Activated CD4-positive, alpha-beta T cell treated with anti-CD3 and anti-CD28 coated beads, Interleukin-2, amount 10 ng/mL, durations not matched to agents 24 days and 14 days (primary cell): ENCODE measurements around the gene LYRM1. TPM values are rescaled to one million over a fixed set of nuclear protein-coding genes. Genes with fewer than 3 reads are reported as not detected.

Source experiments
- DNase-seq: peaks from one replicate; pipeline ENCODE4 v3.0.0; 2022
- H3K27ac Mint-ChIP-seq: one replicate; pipeline ENCODE4 v1.8.0; 2022; ENCODE audit warnings: mild to moderate bottlenecking, mixed read lengths
- H3K27me3 Mint-ChIP-seq: one replicate; pipeline ENCODE4 v1.8.0; 2022; ENCODE audit warnings: mixed read lengths
- H3K36me3 Mint-ChIP-seq: one replicate; pipeline ENCODE4 v1.8.0; 2022; ENCODE audit warnings: low read depth, mild to moderate bottlenecking, mixed read lengths
- H3K4me1 Mint-ChIP-seq: one replicate; pipeline ENCODE4 v1.8.0; 2021; ENCODE audit warnings: mixed read lengths
- H3K4me3 Mint-ChIP-seq: one replicate; pipeline ENCODE4 v1.8.0; 2022; ENCODE audit warnings: mild to moderate bottlenecking, moderate library complexity, mixed read lengths
- H3K9me3 Mint-ChIP-seq: one replicate; pipeline ENCODE4 v1.8.0; 2021; ENCODE audit warnings: mixed read lengths
- intact Hi-C: fragments of 100-400 bp; cut with micrococcal nuclease; formaldehyde crosslinking; loops from one replicate; pipeline ENCODE4 v1.15.1; 2023
- total RNA-seq: library from RNA; stranded (reverse); gene quantifications from 2 replicates; pipeline ENCODE4 v1.2.3, GENCODE V29; 2022

Gene LYRM1
- total RNA-seq, 1 donor from 2014 or later: 20.9 TPM

DNA sequence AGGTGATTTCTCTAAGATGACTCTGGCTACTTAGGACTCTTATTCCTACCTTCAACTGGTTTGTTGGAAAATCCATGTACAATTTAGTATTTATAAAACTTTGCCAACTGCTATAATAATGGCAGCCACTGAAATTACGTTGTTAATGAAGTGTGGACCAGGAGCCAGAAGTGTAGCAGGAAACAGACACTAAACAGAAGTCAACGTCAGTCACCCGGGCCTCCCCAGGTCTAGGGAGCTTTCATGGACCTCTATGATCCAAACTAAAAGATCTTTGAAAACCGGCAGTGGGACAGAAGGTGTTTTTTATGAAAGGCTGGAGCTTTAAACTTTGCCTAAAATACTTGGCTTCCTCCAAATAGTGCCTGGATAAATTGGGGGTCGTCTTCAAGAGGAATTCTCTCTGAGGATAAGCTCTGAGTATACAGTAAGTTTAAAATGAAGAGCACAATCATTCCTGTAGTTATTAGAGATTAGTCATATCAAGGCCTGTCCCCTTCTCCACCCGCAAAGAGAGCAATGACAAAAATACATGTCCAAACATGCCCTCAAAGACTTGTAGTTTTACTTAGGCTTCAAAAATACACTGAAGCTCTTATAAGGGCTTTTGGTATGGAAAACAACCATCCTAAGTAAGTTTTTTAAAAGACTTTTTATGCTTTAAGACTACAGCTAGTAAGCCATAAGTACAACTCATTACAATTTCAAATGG, 35.0 kb upstream of the LYRM1 start:
- Mint-ChIP-seq H3K27ac (peak overlapping the region; percentile 72), H3K9me3 (peaks cover 4% of the 10 kb centered on the region), H3K4me3 (no peak overlapping the region), H3K4me1 (peaks cover 38% of the 10 kb centered on the region), H3K36me3 (peaks cover 45% of the 10 kb centered on the region), H3K27me3 (no peaks in the 10 kb centered on the region)
- DNase-seq: no peak
- intact Hi-C loops: no loop called here

GRCh38 chr16:20866145-20866772, 34.3 kb upstream of the LYRM1 start:
- intact Hi-C loops: no loop called here
- no peak overlapping the region for H3K4me3 Mint-ChIP-seq
- peaks cover 41% of the 10 kb centered on the region for H3K4me1 Mint-ChIP-seq
- H3K9me3 Mint-ChIP-seq: peaks cover 4% of the 10 kb centered on the region
- H3K27me3 Mint-ChIP-seq: no peaks in the 10 kb centered on the region
- peaks cover 47% of the 10 kb centered on the region for H3K36me3 Mint-ChIP-seq
- no peak for DNase-seq
- peak overlapping the region; percentile 72 for H3K27ac Mint-ChIP-seq

DNA sequence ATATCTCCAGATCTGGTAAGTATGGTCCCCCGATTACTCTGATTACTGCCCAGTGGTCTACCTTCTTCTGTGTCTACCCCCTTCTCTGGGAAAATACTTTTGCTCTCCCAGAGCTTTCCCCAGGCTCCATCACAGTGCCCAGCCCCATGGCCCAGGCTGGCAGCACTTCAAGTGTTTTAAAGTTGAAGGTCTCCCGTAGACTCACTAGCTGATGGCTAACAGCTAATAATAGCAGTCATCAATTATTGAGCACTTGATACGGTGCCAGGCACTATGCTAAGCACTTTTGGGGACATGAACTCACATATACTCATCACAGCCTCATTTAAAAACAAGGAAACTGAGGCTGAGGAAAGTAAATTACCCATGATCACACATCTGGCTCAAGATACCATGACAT, 33.8 kb upstream of the LYRM1 start:
- peaks cover 44% of the 10 kb centered on the region for H3K36me3 Mint-ChIP-seq
- no peak for DNase-seq
- H3K4me1 Mint-ChIP-seq: peaks cover 45% of the 10 kb centered on the region
- no peak overlapping the region for H3K4me3 Mint-ChIP-seq
- no peaks in the 10 kb centered on the region for H3K27me3 Mint-ChIP-seq
- intact Hi-C loops: no loop called here
- H3K9me3 Mint-ChIP-seq: peaks cover 4% of the 10 kb centered on the region
- H3K27ac Mint-ChIP-seq: peak overlapping the region; percentile 30

DNA sequence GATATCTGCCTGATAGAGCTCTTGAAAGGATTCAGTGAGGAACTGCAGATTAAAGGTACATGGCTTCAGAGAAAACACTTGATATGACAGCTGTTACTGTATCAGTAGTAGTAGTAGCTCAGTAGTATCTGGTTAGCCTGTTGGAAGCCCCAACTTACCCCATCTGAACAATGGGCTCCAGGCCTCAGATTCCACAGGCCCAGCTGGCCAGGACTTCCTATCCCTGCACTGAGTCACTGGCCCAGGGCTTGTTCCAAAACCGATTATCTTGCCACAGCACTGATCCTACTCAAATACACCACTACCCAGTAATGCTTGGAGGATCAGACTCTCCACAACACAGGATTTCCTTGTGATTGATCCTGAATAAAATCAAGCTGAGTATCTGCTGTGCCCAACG, 33.0 kb upstream of the LYRM1 start:
- Mint-ChIP-seq H3K4me3 (no peak overlapping the region), H3K27me3 (no peaks in the 10 kb centered on the region), H3K36me3 (peaks cover 39% of the 10 kb centered on the region), H3K4me1 (peaks cover 51% of the 10 kb centered on the region), H3K9me3 (peaks cover 2% of the 10 kb centered on the region), H3K27ac (peak overlapping the region; percentile 9)
- DNase-seq: no peak
- intact Hi-C loops: no loop called here

DNA sequence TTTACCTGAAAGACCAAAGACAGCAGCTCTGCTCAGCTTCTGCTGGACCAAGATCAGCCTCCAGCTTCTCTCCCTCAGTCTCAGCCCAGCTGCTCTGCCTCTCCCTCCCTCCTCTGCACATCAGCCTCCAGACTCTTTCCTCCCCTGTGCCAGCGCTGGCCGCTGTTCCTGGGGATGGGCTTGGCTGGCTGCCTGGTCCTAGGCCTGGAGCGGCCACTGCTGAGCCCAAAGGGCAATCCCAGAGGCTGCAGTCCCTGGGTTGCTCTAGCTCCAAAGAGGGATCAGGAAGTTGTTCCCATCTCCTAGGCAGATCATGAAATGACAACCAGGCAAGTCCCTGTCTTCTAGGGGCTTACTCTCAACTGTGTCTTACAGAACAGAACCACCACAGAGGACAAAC, 31.7 kb upstream of the LYRM1 start:
- no peak overlapping the region for H3K4me3 Mint-ChIP-seq
- no peak overlapping the region for H3K27ac Mint-ChIP-seq
- intact Hi-C loops: no loop called here
- no peaks in the 10 kb centered on the region for H3K9me3 Mint-ChIP-seq
- H3K36me3 Mint-ChIP-seq: peaks cover 36% of the 10 kb centered on the region
- peaks cover 59% of the 10 kb centered on the region for H3K4me1 Mint-ChIP-seq
- no peak for DNase-seq
- H3K27me3 Mint-ChIP-seq: no peaks in the 10 kb centered on the region

- Mint-ChIP-seq H3K36me3 (peaks cover 29% of the 10 kb centered on the region), H3K9me3 (no peaks in the 10 kb centered on the region), H3K27ac (no peak overlapping the region), H3K4me1 (peaks cover 68% of the 10 kb centered on the region), H3K4me3 (no peak overlapping the region), H3K27me3 (no peaks in the 10 kb centered on the region)
- intact Hi-C loops: loop anchor here (5.0 kb wide), 1 partner anchor 42 kb away; no protein-coding TSS in a partner anchor
- no peak for DNase-seq
These were observed 30.3 kb upstream of the LYRM1 start for GRCh38 chr16:20870122-20870820.

DNA sequence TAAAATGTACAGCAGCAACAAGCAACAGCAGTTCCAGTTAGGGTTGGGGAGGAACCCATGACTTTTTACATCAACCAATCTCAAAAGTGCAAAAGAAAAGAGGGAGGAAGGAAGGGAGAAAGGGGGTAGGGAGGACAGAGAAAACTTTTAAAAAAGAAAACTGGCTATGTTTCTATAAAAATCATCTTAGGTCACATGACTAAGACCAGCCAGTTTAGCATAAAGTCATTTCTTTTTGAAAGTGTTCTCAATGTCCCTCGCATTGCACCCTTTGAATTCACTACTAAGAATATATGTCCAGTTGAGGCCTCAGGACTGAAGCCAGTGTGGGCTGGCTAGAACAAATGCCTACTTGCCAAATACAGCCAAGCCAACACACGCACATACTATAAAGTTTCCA, 29.3 kb upstream of the LYRM1 start:
- Mint-ChIP-seq H3K36me3 (peaks cover 28% of the 10 kb centered on the region), H3K27me3 (no peaks in the 10 kb centered on the region), H3K4me3 (no peak overlapping the region), H3K4me1 (peaks cover 66% of the 10 kb centered on the region), H3K27ac (no peak overlapping the region), H3K9me3 (no peaks in the 10 kb centered on the region)
- no peak for DNase-seq
- intact Hi-C loops: loop anchor here (5.0 kb wide), 1 partner anchor 41 kb away; no protein-coding TSS in a partner anchor

DNA sequence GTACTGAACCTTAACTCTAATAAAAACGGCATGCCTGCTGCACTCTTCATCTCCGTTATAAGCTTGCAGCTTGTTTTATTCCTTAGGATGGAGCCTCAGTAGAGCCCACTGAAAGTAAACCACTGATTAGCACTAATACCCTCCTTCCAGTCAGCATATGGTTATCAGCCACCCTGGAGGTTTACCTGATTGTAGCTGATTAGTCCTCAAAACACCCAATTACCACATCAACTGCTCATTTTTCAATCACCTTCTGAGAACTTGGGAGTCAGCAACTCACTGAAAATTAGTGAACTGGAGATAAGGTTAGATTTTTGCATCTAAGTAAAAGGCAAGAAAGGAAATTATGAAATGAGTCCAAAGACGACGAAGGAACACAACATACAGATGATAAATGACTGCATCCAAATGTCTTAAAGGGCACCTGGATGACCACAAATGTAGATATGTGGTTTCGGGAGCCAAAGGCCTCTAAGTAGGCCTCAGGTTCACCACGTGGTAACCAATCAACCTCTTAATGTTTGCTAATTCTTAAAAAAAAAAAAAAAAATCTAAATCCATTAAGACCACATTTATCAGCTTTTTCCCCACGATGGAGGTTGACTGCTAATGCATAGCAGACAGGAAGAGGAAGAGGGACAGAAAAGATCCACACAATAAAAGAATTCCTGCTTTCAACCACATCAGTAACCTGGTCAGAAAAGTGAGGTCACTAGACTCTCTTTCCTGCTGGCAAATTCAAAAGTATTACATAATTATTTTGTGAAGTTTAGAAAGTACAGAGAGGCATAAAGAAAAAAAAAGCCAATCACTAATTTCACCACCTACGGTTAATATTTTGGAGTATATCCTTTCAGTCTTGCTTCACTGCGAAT, 28.4 kb upstream of the LYRM1 start:
- Mint-ChIP-seq H3K4me1 (peaks cover 63% of the 10 kb centered on the region), H3K36me3 (peaks cover 30% of the 10 kb centered on the region), H3K27me3 (no peaks in the 10 kb centered on the region), H3K9me3 (no peaks in the 10 kb centered on the region), H3K27ac (no peak overlapping the region), H3K4me3 (no peak overlapping the region)
- DNase-seq: no peak
- intact Hi-C loops: loop anchor here (5.0 kb wide), 1 partner anchor 40 kb away; no protein-coding TSS in a partner anchor

DNA sequence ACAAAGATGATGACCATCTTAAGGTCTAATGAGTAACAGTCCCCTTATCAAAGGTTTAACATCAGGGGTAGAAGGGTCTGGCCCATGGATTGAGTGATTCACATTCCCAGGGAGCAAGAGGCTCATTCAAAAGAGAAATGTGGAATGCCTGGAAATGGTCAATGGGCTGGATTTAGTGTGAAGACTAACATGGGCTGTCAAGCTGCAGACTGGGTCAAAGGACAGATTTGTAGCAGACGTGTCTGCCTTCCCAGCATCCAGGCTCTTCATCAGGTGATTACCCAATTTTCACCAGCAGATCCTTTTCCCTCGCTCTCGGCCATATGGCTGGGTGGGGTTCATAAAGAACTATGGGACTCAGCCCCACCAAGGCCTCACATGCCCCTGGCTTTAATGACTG, 27.2 kb upstream of the LYRM1 start:
- H3K4me1 Mint-ChIP-seq: peaks cover 63% of the 10 kb centered on the region
- H3K9me3 Mint-ChIP-seq: no peaks in the 10 kb centered on the region
- intact Hi-C loops: loop anchor here (5.0 kb wide), 1 partner anchor 39 kb away; no protein-coding TSS in a partner anchor
- peak overlapping the region; percentile 70 for H3K4me3 Mint-ChIP-seq
- peak overlapping the region; percentile 86 for H3K27ac Mint-ChIP-seq
- peaks cover 34% of the 10 kb centered on the region for H3K36me3 Mint-ChIP-seq
- DNase-seq: no peak
- no peaks in the 10 kb centered on the region for H3K27me3 Mint-ChIP-seq

GRCh38 chr16:20874088-20874581, 26.4 kb upstream of the LYRM1 start:
- peak; percentile 80 for DNase-seq
- Mint-ChIP-seq H3K27ac (peak overlapping the region; percentile 86), H3K9me3 (no peaks in the 10 kb centered on the region), H3K4me1 (peaks cover 68% of the 10 kb centered on the region), H3K36me3 (peaks cover 39% of the 10 kb centered on the region), H3K4me3 (peak overlapping the region; percentile 70), H3K27me3 (no peaks in the 10 kb centered on the region)
- intact Hi-C loops: loop anchor here (1.0 to 5.0 kb wide), 4 partner anchors 10 to 65 kb away; partner anchors contain the start of genes DCUN1D3 and LYRM1

DNA sequence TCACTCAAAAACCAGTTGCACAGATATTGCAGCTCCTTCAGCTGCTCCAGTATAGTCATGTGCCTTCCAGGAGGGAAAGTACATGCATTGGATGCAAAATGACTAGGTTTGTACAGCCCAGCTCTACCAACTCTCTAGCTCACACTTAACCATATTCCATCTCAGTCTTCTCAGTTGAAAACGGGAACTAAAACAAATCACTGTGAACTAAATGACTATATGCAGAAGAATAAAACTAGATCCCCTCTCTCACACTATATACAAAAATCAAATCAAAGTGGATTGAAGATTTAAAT, 25.3 kb upstream of the LYRM1 start:
- H3K27ac Mint-ChIP-seq: peak overlapping the region; percentile 68
- DNase-seq: no peak
- intact Hi-C loops: loop anchor here (2.0 kb wide), 1 partner anchor 63 kb away; no protein-coding TSS in a partner anchor
- H3K4me1 Mint-ChIP-seq: peaks cover 68% of the 10 kb centered on the region
- peak overlapping the region; percentile 70 for H3K4me3 Mint-ChIP-seq
- H3K27me3 Mint-ChIP-seq: no peaks in the 10 kb centered on the region
- H3K9me3 Mint-ChIP-seq: no peaks in the 10 kb centered on the region
- H3K36me3 Mint-ChIP-seq: peaks cover 41% of the 10 kb centered on the region

DNA sequence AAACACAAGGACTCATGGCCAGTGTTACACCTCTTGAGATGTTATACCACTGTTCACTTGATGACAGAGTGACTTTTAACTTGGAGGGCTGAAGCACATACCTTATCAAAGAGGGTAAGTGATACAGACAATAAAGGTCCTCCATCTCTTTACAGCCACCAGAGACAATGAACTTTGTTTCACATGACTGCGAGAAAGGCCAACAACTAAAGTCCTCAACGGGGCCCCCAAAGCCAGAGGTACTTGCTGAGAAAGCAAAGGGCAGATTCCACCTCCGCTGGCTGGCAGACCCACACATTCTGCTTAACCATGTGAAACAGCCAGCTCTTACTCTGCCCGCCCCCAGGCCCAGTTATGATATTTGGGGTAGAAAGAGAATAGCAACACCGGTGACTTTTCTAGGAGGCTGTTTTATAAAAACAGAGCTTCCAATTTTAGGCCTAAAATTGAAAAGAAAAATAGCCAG, 21.9 kb upstream of the LYRM1 start:
- intact Hi-C loops: no loop called here
- Mint-ChIP-seq H3K27me3 (no peaks in the 10 kb centered on the region), H3K9me3 (no peaks in the 10 kb centered on the region), H3K4me3 (peak overlapping the region; percentile 6), H3K27ac (peak overlapping the region; percentile 22), H3K4me1 (peaks cover 51% of the 10 kb centered on the region), H3K36me3 (peaks cover 29% of the 10 kb centered on the region)
- DNase-seq: no peak
